ENCODE measurements around the gene ACSM2B. TPM values are rescaled to one million over a fixed set of nuclear protein-coding genes. Genes with fewer than 3 reads are reported as not detected.
"Not testable (repeated sequence)": the region's sequence is repeated elsewhere in the genome, so short reads cannot be mapped to it uniquely, and the experiment has no call there.

The ACSM2B gene
- total and polyA plus RNA-seq, 12 donors, result 0.07 to 1.0 (median 0.28) TPM; not detected in 5

GRCh38 chr16:20554689-20555088 lies 21.5 kb downstream of the ACSM2B start:
- H3K27ac ChIP-seq; H3K36me3 ChIP-seq (replicated peaks in 1 of 2); H3K4me3 ChIP-seq; H3K9me3 ChIP-seq (replicated peaks in 1 of 3); intact Hi-C loops (cut with DNase I); H3K27me3 ChIP-seq; H3K4me1 ChIP-seq (replicated peaks in 1 of 2); DNase-seq: not testable (repeated sequence)
- 73 to 79% (median 76%) methylated on average over 3 of the region's 3 CpGs for WGBS, 4 donors

DNA sequence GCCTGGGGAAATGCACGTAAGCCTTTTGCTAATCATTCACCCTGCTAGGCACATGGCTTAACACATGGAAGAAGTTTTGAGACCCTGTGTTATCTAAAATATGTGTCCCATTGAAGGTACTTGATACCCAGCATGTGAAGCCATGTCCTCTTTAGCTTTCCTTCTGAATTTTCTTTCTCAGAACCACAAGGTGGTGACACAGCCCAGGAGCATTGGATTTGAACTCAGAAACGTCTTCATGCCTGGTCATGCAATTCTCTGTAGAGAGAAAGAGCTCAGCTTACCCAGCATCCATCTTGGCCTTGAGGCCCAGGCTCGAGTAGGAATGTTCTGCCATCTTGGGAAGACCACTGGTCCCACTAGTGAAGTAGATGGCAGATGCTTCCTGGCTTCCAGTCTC lies 22.7 kb downstream of the ACSM2B start:
- H3K27ac ChIP-seq; H3K4me3 ChIP-seq; H3K4me1 ChIP-seq (replicated peaks in 1 of 2); DNase-seq; H3K9me3 ChIP-seq (replicated peaks in 1 of 3); H3K36me3 ChIP-seq (replicated peaks in 1 of 2); intact Hi-C loops (cut with DNase I); H3K27me3 ChIP-seq: not testable (repeated sequence)
- WGBS, 4 donors, result 24 to 39% (median 31%) methylated on average over 2 to 3 of the region's 3 CpGs

DNA sequence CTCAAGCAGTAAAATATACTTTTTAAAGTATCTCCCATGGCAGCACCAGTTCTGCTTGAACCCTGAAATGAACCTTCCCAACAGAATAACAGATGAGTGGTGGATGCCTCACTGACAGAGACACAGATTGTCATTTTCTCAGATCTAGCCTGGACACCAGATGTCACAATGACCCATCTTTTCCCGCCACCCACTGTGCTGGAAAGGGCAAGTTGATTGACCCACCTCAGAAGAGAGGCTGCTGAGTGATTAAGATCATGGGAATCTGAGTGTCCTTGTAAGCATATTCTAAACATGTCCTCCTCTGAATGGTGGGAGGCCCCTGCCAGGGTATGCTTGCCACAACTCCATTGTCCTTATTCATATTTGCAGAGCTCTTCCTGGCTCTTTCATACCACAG lies 29.2 kb downstream of the ACSM2B start:
- H3K4me1 ChIP-seq (replicated peaks in 1 of 2); intact Hi-C loops (cut with DNase I); H3K27me3 ChIP-seq; H3K4me3 ChIP-seq; H3K9me3 ChIP-seq (replicated peaks in 1 of 3); H3K36me3 ChIP-seq (replicated peaks in 1 of 2); DNase-seq: not testable (repeated sequence)
- H3K27ac ChIP-seq, result peak overlapping the region in 1 of 5 donors; percentile 71
- 60 to 90% (median 78%) methylated on average over 1 of the region's 1 CpG for WGBS, 4 donors

GRCh38 chr16:20546278-20546853 lies 29.8 kb downstream of the ACSM2B start:
- H3K27ac ChIP-seq; H3K4me1 ChIP-seq (replicated peaks in 1 of 2); H3K4me3 ChIP-seq; H3K27me3 ChIP-seq; H3K9me3 ChIP-seq (replicated peaks in 1 of 3); intact Hi-C loops (cut with DNase I); DNase-seq; H3K36me3 ChIP-seq (replicated peaks in 1 of 2): not testable (repeated sequence)
- whole genome bisulfite sequencing, 4 donors, result 41 to 55% (median 48%) methylated on average over 5 of the region's 5 CpGs

DNA sequence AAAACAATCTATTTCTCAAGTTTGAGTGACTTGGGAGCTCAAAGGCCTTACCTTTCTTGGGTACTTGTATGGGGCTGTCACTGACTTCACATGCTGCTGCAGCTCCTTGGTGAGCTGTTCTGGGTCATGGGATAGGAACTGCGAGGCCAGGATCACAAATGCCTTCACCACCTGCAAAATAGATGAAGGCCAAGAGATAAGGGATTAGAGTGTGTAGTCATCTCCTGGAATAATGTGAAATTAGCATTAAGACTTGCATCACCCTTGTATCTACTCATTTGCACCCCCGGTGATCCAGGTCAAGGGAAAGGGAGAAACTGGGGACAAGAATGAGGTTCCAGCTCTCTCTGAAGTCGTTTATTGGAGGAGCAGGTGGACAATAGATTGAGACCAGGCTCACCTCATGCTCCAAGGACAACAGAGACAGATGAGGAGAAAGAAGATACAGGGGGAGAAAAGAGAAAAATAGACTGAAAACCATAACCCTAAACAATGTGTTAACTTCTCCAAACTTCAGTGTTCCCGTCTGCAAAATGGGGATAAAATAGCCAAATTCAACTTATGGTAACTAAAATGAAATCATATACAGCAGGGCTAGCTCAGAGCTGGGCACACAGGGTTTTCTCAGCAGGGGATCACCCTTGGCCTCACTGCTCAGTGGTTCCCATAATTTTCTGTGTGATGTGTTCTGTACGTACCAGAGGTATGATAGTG lies 35.4 kb downstream of the ACSM2B start:
- H3K27ac ChIP-seq; H3K27me3 ChIP-seq; H3K4me1 ChIP-seq (replicated peaks in 1 of 2); H3K36me3 ChIP-seq (replicated peaks in 1 of 2); H3K9me3 ChIP-seq (replicated peaks in 1 of 3); intact Hi-C loops (cut with DNase I); DNase-seq; H3K4me3 ChIP-seq: not testable (repeated sequence)
- 51 to 68% (median 58%) methylated on average over 5 of the region's 5 CpGs for WGBS, 4 donors

GRCh38 chr16:20538687-20539086 lies 37.5 kb downstream of the ACSM2B start:
- Histone ChIP-seq H3K4me1 (replicated peaks in 1 of 2) (no peaks in the 10 kb centered on the region), H3K9me3 (replicated peaks in 1 of 3) (no peaks in the 10 kb centered on the region), H3K36me3 (replicated peaks in 1 of 2) (no peaks in the 10 kb centered on the region), H3K4me3 (no peak overlapping the region), H3K27me3 (no peaks in the 10 kb centered on the region), H3K27ac (no peak overlapping the region)
- intact Hi-C loops (cut with DNase I), result no loop called here
- WGBS, 4 donors, result 35 to 60% (median 47%) methylated on average over 4 to 5 of the region's 5 CpGs
- DNase-seq, result no peak
- TF ChIP-seq POLR2A (IDR thresholded peaks at IDR 0.05) (no peak), CTCF (IDR thresholded peaks at IDR 0.05) (no peak)

DNA sequence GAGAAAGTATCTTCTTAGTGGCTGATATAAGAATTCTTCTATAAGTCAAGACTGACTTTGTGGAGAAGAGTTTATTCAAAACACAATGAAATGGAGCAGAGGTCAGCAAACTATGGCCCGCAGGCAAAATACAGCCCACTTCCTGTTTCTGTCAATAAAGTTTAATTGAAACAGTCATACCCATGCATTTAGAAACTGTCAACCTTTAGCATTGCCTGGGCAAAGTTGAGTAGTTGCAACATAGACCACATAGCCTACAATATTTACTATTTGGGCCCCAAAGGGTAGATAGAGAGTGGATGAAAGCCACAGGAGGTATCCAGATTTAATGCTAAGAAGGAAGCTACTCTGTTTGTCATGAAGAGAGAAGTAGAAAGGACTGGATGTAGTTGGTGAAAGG lies 38.0 kb downstream of the ACSM2B start:
- no peak for DNase-seq
- intact Hi-C loops (cut with DNase I), result no loop called here
- Histone ChIP-seq H3K4me3 (no peak overlapping the region), H3K9me3 (replicated peaks in 1 of 3) (no peaks in the 10 kb centered on the region), H3K27ac (no peak overlapping the region), H3K27me3 (no peaks in the 10 kb centered on the region), H3K36me3 (replicated peaks in 1 of 2) (no peaks in the 10 kb centered on the region), H3K4me1 (replicated peaks in 1 of 2) (no peaks in the 10 kb centered on the region)
- TF ChIP-seq POLR2A (IDR thresholded peaks at IDR 0.05) (no peak), CTCF (IDR thresholded peaks at IDR 0.05) (no peak)
- 0 to 38% (median 0%) methylated on average over 1 of the region's 1 CpG for WGBS, 4 donors

DNA sequence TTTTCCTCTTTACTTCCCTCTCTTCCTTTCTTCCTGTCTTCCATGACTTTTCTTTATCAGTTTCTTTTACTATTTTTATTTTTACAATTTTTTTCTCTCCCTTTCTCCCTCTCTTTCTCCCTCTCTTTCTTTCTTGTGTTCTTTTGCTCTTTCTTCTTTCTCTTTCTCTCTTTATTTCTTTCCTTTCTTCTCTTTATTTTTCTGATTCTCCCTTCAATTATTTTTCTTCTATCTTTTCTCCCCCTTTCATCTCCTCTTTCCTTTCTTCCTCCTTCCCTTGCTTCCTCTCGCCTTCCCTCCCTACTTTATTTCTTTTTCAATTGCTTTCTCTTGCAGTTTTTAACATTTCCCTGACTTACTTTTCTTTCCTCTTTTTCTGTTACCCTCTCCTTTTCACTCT lies 39.5 kb downstream of the ACSM2B start:
- H3K9me3 ChIP-seq (replicated peaks in 1 of 3); H3K27me3 ChIP-seq; intact Hi-C loops (cut with DNase I); H3K4me3 ChIP-seq; H3K27ac ChIP-seq; DNase-seq; H3K36me3 ChIP-seq (replicated peaks in 1 of 2); H3K4me1 ChIP-seq (replicated peaks in 1 of 2): not testable (repeated sequence)
- 33 to 66% (median 63%) methylated on average over 1 of the region's 1 CpG for WGBS, 4 donors

DNA sequence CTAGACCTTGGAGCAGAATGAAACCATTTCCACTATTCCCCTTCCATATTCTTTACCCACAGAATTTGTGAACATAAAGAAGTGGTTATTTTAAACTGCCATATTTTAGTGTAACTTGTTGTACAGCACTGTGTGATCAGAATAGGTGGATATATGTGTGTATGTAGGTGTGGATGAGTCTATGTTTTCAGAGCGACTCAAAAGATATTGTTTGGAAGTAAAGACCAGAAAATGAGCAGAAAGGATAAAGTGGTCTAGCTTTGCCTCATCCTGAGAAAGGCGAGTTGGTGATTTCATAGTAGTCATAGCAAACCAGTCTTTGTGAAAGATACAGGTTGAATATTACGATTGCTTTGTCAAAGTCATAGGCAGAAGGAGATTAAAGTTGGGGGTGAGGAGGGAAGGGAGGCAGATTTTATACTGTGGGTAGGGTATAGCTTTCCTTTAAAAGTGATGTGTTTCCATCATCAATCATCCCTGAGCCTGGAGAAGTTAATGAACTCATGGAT lies 43.8 kb downstream of the ACSM2B start:
- H3K27me3 ChIP-seq; DNase-seq; H3K4me3 ChIP-seq; H3K27ac ChIP-seq; H3K4me1 ChIP-seq (replicated peaks in 1 of 2); H3K36me3 ChIP-seq (replicated peaks in 1 of 2); H3K9me3 ChIP-seq (replicated peaks in 1 of 3); intact Hi-C loops (cut with DNase I): not testable (repeated sequence)
- no CpG with 5 or more reads among the region's 3 CpGs for WGBS, 4 donors

All from adrenal gland (tissue), 12 donors.